Kidney tubule cell (primary cell): ENCODE measurements around the gene SHC4.

Experiments
- DNase-seq: peaks from one replicate; pipeline ENCODE4 v3.0.0-alpha.2; 2018; ENCODE audit warnings: low spot score

The SHC4 gene

GRCh38 chr15:48968066-48968465 is 4.3 kb upstream of the SHC4 start:
- no peak for DNase-seq

- no peak for DNase-seq
Measured at GRCh38 chr15:48967336-48967735, 3.6 kb upstream of the SHC4 start.

GRCh38 chr15:48966595-48967301 is 3.0 kb upstream of the SHC4 start:
- peak; percentile 83 for DNase-seq

GRCh38 chr15:48965972-48966371 is 2.3 kb upstream of the SHC4 start:
- DNase-seq, result peak; percentile 76

- no peak for DNase-seq
Measured at GRCh38 chr15:48964898-48965297, 1.2 kb upstream of the SHC4 start.

- peak; percentile 42 for DNase-seq
Measured at GRCh38 chr15:48962662-48963523, 826 bp downstream of the SHC4 start.

GRCh38 chr15:48955967-48956366 is 7.8 kb downstream of the SHC4 start:
- no peak for DNase-seq

GRCh38 chr15:48955370-48955769 is 8.3 kb downstream of the SHC4 start:
- DNase-seq, result no peak

- peak; percentile 42 for DNase-seq
Measured at GRCh38 chr15:48954538-48954937, 9.2 kb downstream of the SHC4 start.

- no peak for DNase-seq
Measured at GRCh38 chr15:48946840-48947187, 16.9 kb downstream of the SHC4 start.

GRCh38 chr15:48946074-48946839 is 17.5 kb downstream of the SHC4 start:
- peak; percentile 99 for DNase-seq

GRCh38 chr15:48945386-48945785 is 18.3 kb downstream of the SHC4 start:
- DNase-seq, result peak; percentile 73

GRCh38 chr15:48941904-48942303 is 21.8 kb downstream of the SHC4 start:
- no peak for DNase-seq

GRCh38 chr15:48940508-48940907 is 23.2 kb downstream of the SHC4 start:
- peak; percentile 98 for DNase-seq

GRCh38 chr15:48939648-48940047 is 24.1 kb downstream of the SHC4 start:
- peak; percentile 93 for DNase-seq

GRCh38 chr15:48937886-48938285 is 25.8 kb downstream of the SHC4 start:
- no peak for DNase-seq

GRCh38 chr15:48936666-48937065 is 27.1 kb downstream of the SHC4 start:
- no peak for DNase-seq

- peak; percentile 14 for DNase-seq
Measured at GRCh38 chr15:48935236-48935635, 28.5 kb downstream of the SHC4 start.

GRCh38 chr15:48930735-48931134 is 33.0 kb downstream of the SHC4 start:
- no peak for DNase-seq

- DNase-seq, result no peak
Measured at GRCh38 chr15:48929661-48930060, 34.1 kb downstream of the SHC4 start.

- DNase-seq, result peak; percentile 74
Measured at GRCh38 chr15:48928877-48929538, 34.7 kb downstream of the SHC4 start.

GRCh38 chr15:48925714-48926223 is 38.0 kb downstream of the SHC4 start:
- DNase-seq, result peak; percentile 97
